ENCODE data around the gene UST.

Gene UST, protein sequence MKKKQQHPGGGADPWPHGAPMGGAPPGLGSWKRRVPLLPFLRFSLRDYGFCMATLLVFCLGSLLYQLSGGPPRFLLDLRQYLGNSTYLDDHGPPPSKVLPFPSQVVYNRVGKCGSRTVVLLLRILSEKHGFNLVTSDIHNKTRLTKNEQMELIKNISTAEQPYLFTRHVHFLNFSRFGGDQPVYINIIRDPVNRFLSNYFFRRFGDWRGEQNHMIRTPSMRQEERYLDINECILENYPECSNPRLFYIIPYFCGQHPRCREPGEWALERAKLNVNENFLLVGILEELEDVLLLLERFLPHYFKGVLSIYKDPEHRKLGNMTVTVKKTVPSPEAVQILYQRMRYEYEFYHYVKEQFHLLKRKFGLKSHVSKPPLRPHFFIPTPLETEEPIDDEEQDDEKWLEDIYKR

GRCh38 chr6:148746363-148747144 is at the start of gene UST:
UST (plus strand) TSS chr6:148747030; CDS start chr6:148747431, 401 bp downstream.
- peak; percentile 0 for DNase-seq

DNA sequence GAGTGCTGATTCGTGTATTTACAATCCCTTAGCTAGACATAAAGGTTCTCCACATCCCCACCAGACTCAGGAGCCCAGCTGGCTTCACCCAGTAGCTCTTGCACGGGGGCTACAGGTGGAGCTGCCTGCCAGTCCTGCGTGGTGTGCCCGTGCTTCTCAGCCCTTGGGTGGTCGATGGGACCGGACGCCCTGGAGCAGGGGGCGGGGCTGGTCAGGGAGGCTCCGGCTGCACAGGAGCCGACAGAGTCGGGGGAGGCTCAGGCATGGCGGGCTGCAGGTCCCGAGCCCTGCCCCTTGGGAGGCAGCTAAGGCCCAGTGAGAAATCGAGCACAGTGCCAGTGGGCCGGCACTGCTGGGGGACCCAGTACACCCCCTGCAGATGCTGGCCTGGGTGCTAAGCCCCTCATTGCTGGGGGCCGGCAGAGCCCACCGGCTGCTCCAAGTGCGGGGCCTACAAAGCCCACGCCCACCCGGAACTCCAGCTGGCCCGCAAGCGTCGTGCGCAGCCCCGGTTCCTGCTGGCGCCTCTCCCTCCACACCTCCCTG is 48.9 kb upstream of the UST start:
- DNase-seq: no peak

DNA sequence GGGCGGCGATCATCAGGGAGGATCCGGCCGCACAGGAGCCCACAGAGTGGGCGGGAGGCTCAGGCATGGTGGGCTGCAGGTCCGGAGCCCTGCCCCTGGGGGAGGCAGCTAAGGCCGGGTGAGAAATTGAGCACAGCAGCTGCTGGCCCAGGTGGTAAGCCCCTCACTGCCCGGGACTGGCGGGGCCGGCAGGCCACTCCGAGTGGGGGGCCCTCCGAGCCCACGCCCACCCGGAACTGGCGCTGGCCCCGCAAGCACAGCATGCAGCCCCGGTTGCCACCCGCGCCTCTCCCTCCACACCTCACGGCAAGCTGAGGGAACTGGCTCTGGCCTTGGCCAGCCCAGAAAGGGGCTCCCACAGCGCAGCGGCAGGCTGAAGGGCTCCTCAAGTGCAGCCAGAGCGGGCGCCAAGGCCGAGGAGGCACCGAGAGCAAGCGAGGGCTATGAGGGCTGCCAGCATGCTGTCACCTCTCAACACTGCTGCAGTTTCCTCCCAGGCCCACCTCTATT is 48.1 kb upstream of the UST start:
- DNase-seq: no peak

GRCh38 chr6:148700047-148700715 is 46.6 kb upstream of the UST start:
- DNase-seq: no peak

DNA sequence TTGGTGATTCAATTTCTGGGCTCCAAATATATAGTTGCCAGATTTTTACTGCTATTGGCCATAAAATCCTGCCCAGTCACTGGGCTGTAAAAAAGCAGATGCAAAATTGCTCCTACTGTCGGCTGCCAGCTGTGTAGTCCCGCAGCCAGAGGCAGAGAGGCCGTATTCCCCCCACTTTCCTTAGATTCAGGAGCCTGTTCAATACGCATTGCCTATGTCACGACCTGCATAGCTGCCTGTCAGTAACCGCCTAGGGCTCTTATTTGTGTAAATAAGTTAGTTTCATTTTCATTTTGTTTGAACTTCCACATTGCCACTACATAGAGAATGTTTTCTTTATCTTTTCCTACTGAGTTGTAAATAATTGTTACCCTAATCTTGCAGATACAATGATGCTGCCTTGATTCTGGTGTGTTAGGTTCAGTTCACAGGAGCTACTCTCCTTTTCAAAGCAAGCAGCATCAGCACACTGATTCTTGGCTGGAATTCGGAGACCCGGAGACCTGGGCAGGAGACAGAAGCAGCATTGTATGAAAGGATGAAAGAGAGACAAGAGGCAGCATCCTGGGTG is 46.0 kb upstream of the UST start:
- no peak for DNase-seq

DNA sequence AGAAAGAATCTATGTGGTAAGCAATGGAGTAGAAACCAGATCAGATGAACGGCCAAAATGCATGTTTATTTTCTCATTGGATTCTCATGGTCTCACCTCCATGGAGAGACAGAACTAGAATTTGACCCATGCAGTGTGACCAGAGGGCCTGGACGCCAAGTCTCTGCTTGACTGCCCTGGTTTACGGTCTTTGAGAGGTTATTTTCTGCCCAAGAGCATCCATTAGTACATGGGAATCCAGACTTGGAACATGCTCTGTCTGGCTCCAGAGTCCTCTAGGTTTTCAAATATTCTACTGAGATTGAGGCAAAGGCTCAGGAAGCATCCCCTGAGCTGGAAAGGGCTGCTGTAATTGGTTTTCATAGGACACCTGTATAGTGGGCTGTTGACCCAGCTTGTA is 45.5 kb upstream of the UST start:
- DNase-seq: no peak

- no peak for DNase-seq
These were observed 42.9 kb upstream of the UST start for GRCh38 chr6:148703900-148704299.

- no peak for DNase-seq
These were observed 42.2 kb upstream of the UST start for GRCh38 chr6:148704400-148705246.

DNA sequence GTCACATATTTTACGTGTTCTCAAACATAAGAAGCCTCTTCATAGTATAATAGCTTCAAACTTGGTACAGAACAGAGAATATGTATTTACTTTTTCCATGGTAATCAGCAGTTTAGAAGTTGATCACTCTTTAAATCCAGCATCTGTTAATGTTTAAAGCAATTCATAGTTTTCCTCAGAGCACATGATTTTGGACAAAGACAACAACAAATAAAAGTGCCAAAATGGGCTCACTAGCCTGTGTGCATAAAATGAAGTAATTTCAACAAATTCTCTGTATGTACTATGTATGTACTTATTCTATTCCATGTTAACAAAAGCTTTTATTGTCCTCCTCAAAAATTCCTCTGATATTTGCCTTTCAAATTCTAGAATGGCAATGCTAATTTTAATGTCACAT is 38.1 kb upstream of the UST start:
- no peak for DNase-seq

GRCh38 chr6:148709577-148709976 is 37.3 kb upstream of the UST start:
- DNase-seq: no peak

- no peak for DNase-seq
These were observed 34.8 kb upstream of the UST start for GRCh38 chr6:148711833-148712654.

DNA sequence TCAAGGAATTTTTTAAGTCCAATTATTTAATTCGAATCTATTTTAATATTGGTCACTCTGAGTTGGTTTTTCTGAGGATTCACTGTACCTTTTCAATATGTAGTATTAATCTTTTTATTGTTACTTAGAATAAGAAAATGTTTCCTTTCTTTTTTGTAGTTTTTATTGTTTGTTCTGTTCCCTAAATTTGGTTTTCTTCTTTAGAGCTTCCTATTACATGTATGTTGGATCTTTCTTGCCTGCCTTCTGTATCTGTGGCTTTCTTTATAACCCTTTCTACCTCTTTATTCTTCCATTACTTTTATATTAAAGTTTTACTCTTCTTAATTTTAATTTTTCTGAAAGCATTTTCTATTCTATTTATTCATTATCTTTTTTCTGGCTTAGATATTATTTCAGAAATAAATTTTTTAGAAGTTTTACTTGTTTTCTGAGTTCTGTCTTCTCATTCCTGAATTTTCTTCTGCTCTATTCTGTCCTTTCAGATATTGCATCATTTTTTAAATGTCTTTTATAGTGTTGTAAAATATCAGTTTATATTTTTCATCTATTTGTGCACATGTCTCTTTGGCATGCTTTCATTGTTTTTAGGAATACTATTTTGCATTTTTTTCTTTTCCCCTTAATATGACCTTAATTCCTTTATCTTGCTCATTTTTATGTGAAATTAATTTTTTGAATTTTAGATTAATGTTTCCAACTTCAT is 33.6 kb upstream of the UST start:
- DNase-seq: no peak

DNA sequence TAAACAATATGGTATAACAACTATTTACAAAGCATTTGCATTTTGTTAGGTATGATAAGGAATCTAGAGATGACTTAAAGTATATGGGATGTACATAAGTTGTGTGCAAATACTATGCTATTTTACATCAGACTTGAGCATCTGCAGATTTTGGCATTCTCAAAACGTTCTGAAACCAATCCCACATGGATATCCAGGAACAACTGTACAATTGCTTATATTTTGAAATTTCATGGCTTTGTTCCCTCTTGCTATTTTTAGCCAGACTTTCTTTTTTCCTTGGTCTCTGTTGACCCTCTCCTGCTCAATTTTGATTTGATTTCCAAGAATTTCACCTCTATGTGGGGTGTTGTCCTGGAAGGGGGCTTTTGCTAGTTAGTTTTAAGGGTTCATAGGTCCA is 32.9 kb upstream of the UST start:
- DNase-seq: no peak

DNA sequence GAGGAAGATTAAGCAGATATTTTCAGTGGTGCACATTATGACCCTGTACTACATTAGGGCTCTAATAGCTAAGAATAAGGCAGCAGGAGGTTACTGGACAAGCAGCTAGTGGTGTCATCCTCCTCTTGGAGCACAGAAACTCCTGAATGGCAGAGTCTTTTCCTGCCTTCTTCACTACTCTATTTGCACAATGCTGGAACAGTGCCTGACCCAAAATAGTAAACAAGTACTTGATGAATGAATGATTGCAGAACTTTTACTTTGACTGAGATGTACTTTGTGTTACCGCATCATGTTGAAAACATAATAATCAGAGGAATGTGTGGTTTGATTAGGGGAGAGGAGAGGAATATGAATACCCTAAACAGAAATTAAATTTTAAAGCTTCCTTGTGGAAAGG is 30.0 kb upstream of the UST start:
- no peak for DNase-seq

DNA sequence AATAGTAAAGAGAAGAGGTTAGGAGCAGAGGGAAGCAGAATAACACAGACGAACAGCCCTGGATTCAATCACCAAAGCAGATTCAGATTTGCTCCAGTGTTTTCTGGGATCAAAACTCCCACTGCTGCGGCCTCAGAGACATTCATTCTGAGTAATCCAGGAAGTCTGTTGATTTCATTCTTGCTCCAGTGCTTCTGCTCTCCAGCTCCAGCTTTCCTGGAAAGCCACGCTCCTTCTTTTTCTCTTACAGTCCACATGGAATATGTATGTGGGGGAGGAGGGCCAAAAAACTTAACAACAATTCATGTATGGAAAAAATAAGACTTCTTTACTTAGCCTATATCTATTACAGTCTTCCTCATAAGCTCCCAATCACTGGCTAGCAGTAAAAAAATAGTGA is 26.4 kb upstream of the UST start:
- no peak for DNase-seq

GRCh38 chr6:148720897-148721296 is 25.9 kb upstream of the UST start:
- DNase-seq: no peak

DNA sequence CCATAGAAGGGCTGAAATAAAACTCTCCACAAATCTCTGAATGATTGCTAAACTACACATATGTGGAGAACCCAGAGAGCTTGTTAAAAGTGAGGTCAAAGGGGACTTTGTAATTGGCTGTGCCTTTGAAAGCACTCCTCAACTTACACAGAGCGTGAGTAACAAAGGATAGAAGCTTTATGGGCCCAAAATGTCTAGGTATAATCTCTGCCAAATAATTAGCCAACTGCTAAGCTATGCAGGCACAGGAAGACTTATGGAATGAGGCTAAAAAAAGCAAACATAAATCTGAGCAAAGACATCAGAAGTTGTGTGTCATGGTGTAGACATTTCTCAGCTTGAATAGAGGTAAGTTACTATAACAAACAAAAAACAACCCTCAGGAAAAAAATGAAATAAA is 23.3 kb upstream of the UST start:
- no peak for DNase-seq

- no peak for DNase-seq
These were observed 22.4 kb upstream of the UST start for GRCh38 chr6:148724428-148724827.

GRCh38 chr6:148727104-148727503 is 19.7 kb upstream of the UST start:
- DNase-seq: no peak

DNA sequence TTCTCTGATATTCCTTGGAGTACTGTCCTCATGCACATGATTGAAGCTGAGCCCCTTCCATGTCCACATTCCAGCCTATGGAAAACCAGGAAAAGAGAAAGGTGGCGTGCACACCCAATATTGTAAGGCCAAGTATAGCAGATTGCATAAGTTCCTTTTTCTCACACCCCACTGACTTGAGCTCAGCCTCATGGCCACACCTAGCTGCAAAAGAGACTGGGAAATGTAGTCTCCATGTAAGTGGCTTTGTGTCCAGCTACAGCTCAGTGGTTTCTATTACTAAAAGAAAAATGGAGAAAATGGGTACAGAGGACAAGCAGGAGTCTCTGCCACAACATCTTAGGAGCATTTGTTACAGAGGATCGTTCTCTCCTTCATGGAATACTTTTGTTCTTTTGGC is 10.8 kb upstream of the UST start:
- DNase-seq: no peak

Data from NCI-H1436 (cell line).